ENCODE results near the gene NALCN. TPM values are rescaled to one million over a fixed set of nuclear protein-coding genes. Genes with fewer than 3 reads are reported as not detected.

NALCN gene
- total RNA-seq, 1 donor from 2014 or later: 8.8 TPM

- intact Hi-C loops (cut with DNase I): no loop called here
- no peak for ATAC-seq
- DNase-seq (ENCODE audit: low spot score): no peak
Measured at GRCh38 chr13:101098873-101099272, 317.4 kb downstream of the NALCN start.

- ATAC-seq: no peak
- intact Hi-C loops (cut with DNase I): no loop called here
Measured at GRCh38 chr13:101092985-101093384, 323.3 kb downstream of the NALCN start.

GRCh38 chr13:101090287-101090686 lies 326.0 kb downstream of the NALCN start:
- intact Hi-C loops (cut with DNase I): no loop called here
- DNase-seq (ENCODE audit: low spot score) (no peak), ATAC-seq (no peak)

More at GRCh38 chr13:101092985-101093384, 323.3 kb downstream of the NALCN start:
- no peak for DNase-seq (ENCODE audit: low spot score)

- intact Hi-C loops (cut with DNase I): no loop called here
- ATAC-seq (no peak), DNase-seq (ENCODE audit: low spot score) (no peak)
Measured at GRCh38 chr13:101085551-101085950, 330.8 kb downstream of the NALCN start.

- ATAC-seq (no peak), DNase-seq (ENCODE audit: low spot score) (no peak)
- intact Hi-C loops (cut with DNase I): no loop called here
Measured at GRCh38 chr13:101082441-101082840, 333.9 kb downstream of the NALCN start.

GRCh38 chr13:101080616-101081015 lies 335.7 kb downstream of the NALCN start:
- no peak for ATAC-seq
- intact Hi-C loops (cut with DNase I): no loop called here
- DNase-seq (ENCODE audit: low spot score): no peak

- peak; percentile 60 for DNase-seq (ENCODE audit: low spot score)
- peak; percentile 76 for ATAC-seq
- intact Hi-C loops (cut with DNase I): no loop called here
Measured at GRCh38 chr13:101065329-101065728, 351.0 kb downstream of the NALCN start.

GRCh38 chr13:101059793-101060192 lies 356.5 kb downstream of the NALCN start:
- ATAC-seq: no peak
- intact Hi-C loops (cut with DNase I): no loop called here
- DNase-seq (ENCODE audit: low spot score): no peak

- DNase-seq (ENCODE audit: low spot score) (no peak), ATAC-seq (no peak)
- intact Hi-C loops (cut with DNase I): no loop called here
Measured at GRCh38 chr13:101058841-101059240, 357.5 kb downstream of the NALCN start.

- ATAC-seq (no peak), DNase-seq (ENCODE audit: low spot score) (no peak)
- intact Hi-C loops (cut with DNase I): no loop called here
Measured at GRCh38 chr13:101053301-101054093, 362.8 kb downstream of the NALCN start.

GRCh38 chr13:101049166-101049850 lies 367.0 kb downstream of the NALCN start:
- DNase-seq (ENCODE audit: low spot score): no peak
- no peak for ATAC-seq
- intact Hi-C loops (cut with DNase I): no loop called here

- ATAC-seq (no peak), DNase-seq (ENCODE audit: low spot score) (no peak)
- intact Hi-C loops (cut with DNase I): no loop called here
Measured at GRCh38 chr13:101036546-101036945, 379.8 kb downstream of the NALCN start.

- DNase-seq (ENCODE audit: low spot score) (no peak), ATAC-seq (no peak)
- intact Hi-C loops (cut with DNase I): no loop called here
Measured at GRCh38 chr13:101035119-101035620, 381.1 kb downstream of the NALCN start.

- intact Hi-C loops (cut with DNase I): no loop called here
- peak; percentile 72 for ATAC-seq
- no peak for DNase-seq (ENCODE audit: low spot score)
Measured at GRCh38 chr13:101026736-101027398, 389.4 kb downstream of the NALCN start.

- DNase-seq (ENCODE audit: low spot score) (no peak), ATAC-seq (peak; percentile 44)
- intact Hi-C loops (cut with DNase I): no loop called here
Measured at GRCh38 chr13:101026328-101026727, 390.0 kb downstream of the NALCN start.

- intact Hi-C loops (cut with DNase I): no loop called here
- peak; percentile 38 for ATAC-seq
- DNase-seq (ENCODE audit: low spot score): no peak
Measured at GRCh38 chr13:101025925-101026324, 390.4 kb downstream of the NALCN start.

- intact Hi-C loops (cut with DNase I): no loop called here
- DNase-seq (ENCODE audit: low spot score) (no peak), ATAC-seq (no peak)
Measured at GRCh38 chr13:101025519-101025918, 390.8 kb downstream of the NALCN start.

GRCh38 chr13:101019126-101019525 lies 397.2 kb downstream of the NALCN start:
- ATAC-seq: no peak
- no peak for DNase-seq (ENCODE audit: low spot score)
- intact Hi-C loops (cut with DNase I): no loop called here

GRCh38 chr13:101018720-101019119 lies 397.6 kb downstream of the NALCN start:
- intact Hi-C loops (cut with DNase I): no loop called here
- DNase-seq (ENCODE audit: low spot score) (no peak), ATAC-seq (no peak)
